Esophagus squamous epithelium (tissue), 4 donors: Measurements from ENCODE around the gene LMO2.

Experiments used
- POLR2A ChIP-seq, 4 donors: fragments of 450-650 bp; IDR thresholded peaks; one replicate each; pipeline ENCODE4 v1.6.1; 2017; ENCODE audit warnings: antibody characterized with exemption in 4 of 4, mild to moderate bottlenecking in 4 of 4, moderate library complexity in 3 of 4
- TF ChIP-seq, protein P1 (sequence below), 6 experiments: fragments of 450-650 bp in 4 of 6; fragments of 200-600 bp in 2 of 6; sonication (generic) in 2 of 6; IDR thresholded peaks; one replicate each; pipeline ENCODE4 v1.5.1; 2016 to 2019; ENCODE audit warnings: antibody characterized with exemption in 6 of 6, mild to moderate bottlenecking in 4 of 6, moderate library complexity in 4 of 6

DNA sequence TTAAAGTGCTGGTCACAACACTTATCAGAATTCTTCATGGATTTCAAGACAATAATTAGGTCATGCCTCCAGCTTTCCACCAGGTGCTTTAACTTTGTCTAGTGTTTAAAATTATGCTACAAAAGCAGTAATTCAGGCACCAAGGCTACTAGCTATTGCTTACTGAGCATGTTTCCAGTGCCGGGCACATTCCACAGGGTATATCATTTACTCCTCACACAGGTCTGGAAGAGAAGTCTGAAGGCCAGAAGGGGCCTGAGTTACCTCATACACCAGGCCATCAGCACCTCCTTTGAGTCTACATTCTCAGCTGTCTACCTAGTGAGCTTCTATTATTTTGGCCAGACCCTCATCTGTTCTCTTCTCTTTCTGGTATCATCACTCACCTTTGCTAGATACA is 41.7 kb upstream of the LMO2 start:
- TF ChIP-seq, protein P1, sequence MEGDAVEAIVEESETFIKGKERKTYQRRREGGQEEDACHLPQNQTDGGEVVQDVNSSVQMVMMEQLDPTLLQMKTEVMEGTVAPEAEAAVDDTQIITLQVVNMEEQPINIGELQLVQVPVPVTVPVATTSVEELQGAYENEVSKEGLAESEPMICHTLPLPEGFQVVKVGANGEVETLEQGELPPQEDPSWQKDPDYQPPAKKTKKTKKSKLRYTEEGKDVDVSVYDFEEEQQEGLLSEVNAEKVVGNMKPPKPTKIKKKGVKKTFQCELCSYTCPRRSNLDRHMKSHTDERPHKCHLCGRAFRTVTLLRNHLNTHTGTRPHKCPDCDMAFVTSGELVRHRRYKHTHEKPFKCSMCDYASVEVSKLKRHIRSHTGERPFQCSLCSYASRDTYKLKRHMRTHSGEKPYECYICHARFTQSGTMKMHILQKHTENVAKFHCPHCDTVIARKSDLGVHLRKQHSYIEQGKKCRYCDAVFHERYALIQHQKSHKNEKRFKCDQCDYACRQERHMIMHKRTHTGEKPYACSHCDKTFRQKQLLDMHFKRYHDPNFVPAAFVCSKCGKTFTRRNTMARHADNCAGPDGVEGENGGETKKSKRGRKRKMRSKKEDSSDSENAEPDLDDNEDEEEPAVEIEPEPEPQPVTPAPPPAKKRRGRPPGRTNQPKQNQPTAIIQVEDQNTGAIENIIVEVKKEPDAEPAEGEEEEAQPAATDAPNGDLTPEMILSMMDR (IDR thresholded peaks at IDR 0.05) = no peak
- TF ChIP-seq POLR2A (IDR thresholded peaks at IDR 0.05) = no peak
